ENCODE measurements around the gene SLC6A17.

SLC6A17 gene

DNA sequence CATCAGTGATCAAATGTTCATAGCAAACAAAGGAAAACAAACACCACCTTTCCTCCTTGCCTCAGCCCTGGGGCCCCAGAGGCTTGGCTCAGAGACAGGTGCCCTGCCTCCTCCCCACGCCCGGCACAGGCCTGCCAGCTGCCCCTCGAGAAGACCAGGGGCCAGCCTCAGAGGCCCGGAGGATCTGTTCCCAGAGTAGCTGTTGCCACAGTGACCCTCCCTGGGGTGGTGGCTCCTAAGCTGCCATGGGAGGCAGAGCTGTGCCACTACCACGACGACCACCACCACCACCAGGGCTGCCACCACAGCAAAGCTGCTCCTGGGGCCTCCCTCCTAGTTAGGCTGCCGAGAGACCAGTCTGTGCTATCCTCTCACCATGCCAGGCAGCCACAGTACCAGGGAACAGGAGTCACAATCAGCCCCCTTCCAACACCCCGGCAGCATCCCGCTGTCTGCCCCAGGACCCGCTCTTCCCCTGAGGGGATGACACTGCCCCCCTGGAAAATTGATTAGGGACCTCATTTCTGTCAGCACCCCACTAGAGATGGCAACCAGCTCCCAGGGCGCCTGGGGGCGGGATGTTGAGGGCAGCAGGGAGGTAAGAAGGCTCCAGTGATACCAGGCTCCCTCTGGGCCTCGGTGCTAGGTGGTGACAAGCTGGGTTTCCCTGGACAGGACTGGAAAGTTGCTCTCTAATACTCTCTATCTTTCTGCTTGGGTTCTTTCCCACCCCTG lies 90.3 kb downstream of the SLC6A17 start:
- no peak for DNase-seq (ENCODE audit: low read depth in 3 of 3)

DNA sequence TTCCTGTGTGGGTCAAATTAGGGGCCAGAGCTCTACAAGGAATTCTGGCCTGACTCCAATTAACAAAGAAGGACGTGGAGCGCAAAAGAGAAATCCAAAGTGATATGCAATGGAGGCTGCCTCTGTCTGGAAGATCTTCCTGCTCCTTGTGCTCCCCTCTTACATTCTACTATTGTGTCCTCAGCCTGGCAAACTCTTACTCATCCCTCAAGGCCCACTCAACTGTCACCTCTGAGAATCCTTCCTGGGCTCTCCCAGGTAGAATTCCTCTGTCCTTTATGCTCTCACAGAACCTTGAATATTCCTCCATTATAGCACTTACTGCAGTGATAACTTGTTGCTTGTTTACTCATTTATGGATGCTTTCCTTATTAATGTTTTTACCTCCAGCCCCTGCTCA lies 91.2 kb downstream of the SLC6A17 start:
- no peak for DNase-seq (ENCODE audit: low read depth in 3 of 3)

DNA sequence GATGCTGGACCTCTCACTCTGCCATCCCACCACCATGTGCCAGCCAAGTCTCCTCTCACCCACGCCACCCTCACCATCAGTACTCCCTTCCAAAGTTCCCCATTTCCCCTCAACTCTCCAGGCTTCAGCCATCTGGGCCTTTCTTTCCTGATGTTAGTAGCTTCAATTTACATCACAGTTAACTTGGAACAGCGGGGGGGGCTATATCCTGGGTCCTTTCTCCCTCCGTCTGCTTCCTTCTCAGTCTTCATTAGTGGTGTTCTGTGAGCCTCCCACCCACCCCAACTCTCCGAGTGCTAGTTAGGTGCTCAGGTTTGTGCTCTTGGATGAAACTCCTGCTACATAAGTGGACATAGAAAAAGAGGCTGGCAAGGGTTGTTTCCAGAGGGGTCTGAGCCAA lies 91.8 kb downstream of the SLC6A17 start:
- DNase-seq (ENCODE audit: low read depth in 3 of 3), result no peak

DNA sequence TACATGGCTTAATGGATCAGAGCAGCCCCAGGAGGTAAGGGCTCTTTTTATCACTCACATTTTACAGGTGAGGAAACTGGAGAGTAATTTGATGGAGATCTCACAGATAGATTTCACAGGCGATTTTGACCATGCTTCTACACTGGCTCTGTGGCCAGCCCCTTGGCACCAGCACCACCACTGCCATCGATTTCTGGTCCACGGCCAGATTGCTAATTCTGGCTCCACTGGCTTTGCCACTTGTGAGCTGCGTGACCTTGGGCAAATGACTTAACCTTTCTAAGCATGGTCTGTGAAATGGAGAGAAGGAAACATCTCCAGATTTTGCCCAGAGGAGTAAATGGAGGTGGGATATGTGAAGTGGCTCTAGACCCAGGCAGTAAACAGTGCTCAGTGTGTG lies 92.4 kb downstream of the SLC6A17 start:
- no peak for DNase-seq (ENCODE audit: low read depth in 3 of 3)

DNA sequence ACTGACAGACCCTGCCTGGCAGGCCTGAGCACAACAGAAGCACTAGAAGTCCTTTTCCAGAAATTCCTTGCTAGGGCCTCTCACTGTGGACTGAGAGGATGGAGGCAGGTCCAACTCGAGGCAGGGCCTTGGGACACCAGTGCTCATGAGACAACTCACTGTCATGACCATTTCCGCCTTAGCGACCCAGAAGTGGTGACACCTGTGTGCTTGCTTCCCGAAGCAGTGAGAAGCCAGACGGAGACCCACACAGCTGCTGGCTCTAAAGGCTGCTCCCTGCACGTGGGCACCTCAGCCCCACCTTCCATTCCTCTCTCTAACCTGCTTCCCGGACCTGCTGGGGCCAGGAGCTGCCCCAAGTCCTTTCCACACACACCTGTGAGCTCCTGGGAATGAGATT lies 92.9 kb downstream of the SLC6A17 start:
- no peak for DNase-seq (ENCODE audit: low read depth in 3 of 3)

DNA sequence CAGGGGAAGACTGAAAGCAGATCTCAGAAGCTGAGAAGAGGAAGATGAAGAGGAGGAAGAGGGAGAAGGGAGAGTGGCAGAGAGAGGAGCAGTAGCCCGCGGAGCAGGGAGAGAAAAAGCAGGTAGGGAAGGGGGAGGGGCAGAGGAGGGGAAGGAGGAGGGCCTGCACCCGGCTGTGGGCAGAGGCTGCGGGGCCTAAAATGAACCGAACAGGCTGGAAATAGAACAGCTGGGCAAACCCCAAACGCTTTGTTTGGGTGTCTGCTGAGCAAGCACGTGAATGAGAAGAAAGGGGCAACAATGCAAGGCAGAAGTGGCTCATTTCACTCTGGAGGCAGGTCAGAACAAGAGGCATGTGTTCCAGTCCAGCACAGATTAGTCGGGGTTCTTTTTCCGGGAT lies 93.3 kb downstream of the SLC6A17 start:
- DNase-seq (ENCODE audit: low read depth in 3 of 3), result no peak

DNA sequence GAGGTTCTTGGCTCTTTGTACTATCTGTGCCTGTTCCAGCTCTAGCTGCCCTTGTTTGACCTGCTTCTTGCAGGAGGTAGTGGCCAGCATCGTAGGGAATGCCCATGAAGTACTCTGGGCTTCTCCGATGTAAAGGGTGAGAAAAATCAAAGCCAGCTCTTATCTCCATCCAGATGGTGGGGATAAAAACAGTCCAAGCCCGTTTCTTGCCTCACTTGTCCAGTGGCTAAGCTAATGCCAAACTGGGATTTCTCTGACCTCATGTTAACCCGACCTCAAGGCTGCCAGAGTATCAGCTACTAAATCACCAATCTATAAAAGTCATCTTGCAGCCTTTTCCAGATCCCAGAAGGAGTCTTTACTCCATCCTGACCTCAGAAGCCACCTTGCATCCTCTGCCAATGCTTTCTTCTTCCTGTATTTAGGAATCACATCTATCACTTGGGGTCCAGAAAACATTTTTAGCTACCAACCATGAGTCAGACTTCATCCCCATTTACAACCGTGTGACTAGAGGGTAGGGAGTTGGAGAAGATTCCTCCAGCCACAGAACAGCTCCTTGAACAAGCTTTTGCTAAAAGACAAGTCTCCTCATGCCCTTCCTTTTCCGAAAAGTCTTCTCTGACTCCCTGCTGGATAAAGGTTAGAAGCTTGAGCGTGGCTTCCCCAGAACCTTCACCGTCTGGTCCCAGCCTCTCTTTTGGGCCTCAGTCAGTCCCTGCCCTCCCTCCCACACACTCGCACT lies 95.8 kb downstream of the SLC6A17 start:
- no peak for DNase-seq (ENCODE audit: low read depth in 3 of 3)

DNA sequence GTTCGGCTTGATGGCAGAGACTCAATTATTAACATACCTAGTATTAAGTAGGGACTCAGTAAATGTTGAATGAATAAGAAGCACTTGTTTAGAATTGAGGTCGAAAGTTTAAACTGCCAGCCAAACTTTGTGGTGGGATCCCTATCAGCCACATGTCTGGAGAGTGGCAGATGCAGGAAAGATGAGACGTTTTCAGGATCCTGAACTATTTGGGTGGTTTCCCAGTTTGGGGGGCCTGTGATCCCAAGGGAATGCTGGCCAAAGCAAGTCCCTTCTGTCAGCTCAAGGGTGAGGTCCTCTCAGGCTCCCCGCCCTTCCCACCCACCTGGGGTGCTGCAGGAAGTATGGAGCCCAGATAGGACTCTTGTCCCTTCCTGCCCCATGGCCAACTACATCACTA lies 98.5 kb downstream of the SLC6A17 start:
- no peak for DNase-seq (ENCODE audit: low read depth in 3 of 3)

DNA sequence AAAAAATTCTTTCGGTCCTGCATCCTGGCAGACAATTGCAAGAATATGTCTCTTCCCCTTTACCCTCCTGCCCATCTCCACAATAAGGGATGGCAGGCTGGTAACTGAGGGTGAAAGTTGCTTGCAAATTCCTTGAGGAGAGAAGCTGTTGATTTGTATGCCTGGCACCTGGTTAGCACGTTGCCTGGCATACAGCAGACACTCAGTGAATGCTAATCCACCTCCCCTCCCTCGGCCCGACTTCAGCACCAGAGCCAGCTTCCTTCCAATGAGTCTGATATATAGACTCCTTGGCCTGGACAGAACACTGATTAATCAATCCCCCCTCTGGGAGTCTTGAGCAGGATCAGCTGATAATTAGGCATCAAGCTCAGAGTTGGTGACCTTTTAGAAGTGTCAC lies 99.0 kb downstream of the SLC6A17 start:
- DNase-seq (ENCODE audit: low read depth in 3 of 3), result no peak

DNA sequence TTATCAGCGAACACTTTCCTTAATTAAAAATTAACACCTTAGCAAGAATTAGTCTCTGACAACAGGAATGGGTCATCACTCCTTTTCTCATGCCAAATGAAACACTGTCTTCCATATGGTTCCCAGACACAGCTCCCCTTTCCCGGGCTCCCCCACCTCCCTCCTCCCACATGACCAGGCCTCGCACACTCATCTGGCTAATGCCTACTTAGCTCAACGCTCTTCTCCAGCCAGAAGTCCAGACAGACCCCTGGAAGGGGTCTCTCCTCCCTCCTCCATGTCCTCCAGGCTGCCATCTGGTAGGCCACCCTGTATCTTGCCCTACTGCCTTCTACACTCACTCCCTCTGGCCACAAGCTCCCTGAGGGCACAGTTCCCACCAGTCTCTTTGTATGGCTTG lies 99.7 kb downstream of the SLC6A17 start:
- DNase-seq (ENCODE audit: low read depth in 3 of 3), result no peak

DNA sequence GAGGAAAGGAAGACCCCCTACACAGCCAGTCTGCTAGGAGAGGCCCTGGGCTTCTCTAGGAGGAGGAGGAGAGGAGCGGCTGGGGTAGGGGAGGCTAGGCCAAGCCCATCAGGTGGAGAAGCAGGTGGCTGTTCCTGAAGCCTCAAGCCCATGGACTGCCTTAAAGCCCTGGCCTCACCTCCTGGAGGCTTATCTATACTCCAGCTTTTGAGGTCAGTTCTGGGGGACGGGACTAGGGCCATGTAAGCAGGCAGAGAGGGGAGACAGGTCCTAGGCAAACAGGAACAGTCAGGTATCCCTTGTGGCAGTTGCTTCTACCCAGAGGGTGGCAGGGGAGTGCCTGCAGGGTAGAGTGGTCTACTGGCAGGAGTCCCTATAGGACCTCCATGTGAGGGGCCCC lies 100.5 kb downstream of the SLC6A17 start:
- no peak for DNase-seq (ENCODE audit: low read depth in 3 of 3)
